GM18868 (cell line): ENCODE measurements around the gene CTAGE4.
"Not testable (repeated sequence)": the region's sequence is repeated elsewhere in the genome, so short reads cannot be mapped to it uniquely, and the experiment has no call there.

Source experiments
- ATAC-seq: cut with Tn5 transposase; IDR thresholded peaks from one replicate; pipeline ENCODE4 v1.9.1; 2021; ENCODE audit warnings: mild to moderate bottlenecking, moderate library complexity; ENCODE audit not compliant: unreplicated experiment

CTAGE4 gene

DNA sequence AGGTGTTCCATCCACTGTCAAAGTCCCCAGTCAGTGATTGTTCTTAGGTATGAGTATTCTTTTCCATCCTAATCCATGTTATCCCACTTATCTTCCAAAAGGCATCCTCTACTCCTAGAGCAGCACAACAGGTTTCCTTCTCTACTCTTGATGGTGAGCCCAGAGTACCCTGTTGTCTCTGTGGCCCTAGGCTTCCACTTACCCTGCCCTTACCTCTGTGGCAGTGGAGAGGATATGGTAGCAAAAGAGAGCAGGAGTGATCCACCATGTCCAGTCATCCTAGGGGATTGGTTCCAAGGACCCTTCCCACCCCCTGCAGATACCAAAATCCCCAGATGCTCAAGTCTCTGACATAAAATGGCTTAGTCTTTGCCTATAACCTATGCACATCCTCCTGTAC lies 33.9 kb downstream of the CTAGE4 start:
- ATAC-seq = not testable (repeated sequence)

DNA sequence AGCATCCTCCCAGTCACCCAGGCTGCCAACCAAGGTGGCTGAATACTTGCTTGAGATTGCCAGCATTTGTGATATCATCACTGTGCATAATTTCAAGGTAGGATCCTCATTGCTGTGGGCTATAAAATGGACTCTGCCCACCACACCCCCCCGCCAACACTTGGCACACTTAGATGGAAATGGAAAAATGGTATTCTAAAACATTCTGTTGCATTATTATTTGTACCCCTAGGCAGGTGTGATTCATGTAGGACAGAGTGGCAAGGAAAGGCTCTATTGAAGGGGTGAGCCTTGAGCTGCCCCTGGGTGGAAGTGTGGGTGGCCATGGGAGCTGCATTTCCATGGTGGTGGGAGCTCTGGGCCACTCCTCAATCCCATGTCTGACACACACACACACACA lies 35.3 kb downstream of the CTAGE4 start:
- not testable (repeated sequence) for ATAC-seq

DNA sequence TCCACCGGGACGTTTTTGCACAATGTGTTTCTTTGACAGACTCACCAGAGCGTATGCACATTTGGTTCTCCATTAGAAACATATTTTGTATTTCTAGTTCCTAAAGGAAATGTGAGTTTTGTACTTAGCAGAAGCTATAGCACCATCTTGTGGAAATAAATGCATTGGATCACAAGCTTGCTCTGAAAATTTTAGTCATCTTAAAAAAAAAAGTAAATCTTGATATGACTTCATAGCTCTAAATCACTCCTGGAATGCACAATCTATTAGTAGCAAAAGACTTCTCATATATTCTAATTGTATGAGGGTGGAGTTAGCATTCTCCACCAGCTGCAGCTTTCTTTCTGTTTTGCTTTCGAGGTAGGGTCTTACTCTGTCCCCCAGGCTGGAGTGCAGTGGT lies 35.9 kb downstream of the CTAGE4 start:
- ATAC-seq = peak; percentile 56

DNA sequence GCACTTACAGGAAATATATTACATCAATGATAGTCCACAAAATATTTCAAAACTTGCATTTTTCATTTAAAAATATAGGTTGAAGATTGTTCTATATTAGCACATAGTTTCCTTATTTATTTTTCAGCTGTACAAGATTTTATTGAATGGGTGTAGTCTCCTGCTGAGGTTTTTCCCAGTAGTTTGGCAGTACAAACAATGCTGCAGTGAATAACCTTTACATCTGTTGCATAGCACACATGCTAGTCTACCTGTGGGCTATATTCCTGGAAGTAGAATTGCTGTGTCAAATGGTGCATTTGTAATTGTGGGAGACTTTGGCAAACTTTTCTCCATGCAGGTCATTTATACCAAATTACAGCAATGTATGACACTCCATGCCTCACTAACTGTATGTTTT lies 37.3 kb downstream of the CTAGE4 start:
- ATAC-seq = not testable (repeated sequence)

DNA sequence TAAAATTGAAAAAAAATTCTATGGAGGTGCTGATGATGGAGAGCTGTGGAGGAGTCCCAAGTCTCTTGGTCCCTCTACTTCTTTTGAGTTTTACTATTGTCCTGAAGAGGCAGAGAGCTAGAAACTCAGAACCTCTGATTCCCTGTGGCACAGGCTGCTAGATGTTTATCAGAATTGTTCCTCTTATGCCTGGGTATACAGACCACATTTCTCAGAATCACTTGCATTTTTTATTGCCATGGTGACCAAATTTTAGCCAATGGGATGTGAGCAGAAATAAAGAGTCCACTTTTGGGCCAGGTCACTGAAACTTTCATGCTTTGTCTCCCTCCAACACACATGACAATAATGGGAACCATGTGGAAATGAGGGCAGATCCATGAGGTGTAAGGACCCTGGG lies 40.4 kb downstream of the CTAGE4 start:
- ATAC-seq = peak; percentile 35

DNA sequence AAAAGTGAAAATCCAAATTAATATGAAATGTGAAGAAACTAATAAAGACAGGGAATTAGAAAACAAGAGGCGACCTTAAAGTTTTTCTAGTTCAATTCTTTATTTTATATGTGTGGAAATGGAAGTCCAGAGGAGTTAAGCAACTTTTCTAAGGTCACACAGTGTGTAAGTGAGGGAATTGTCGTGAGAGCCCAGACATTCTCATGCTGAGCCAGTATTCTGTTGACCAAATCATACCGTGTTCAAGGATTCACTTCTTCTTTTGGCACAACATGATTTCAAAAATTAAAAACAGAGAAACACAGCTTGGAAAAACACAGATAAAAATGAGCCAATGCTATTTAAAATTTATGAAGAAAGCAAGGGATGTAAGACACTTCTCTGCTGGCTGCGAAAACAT lies 43.6 kb downstream of the CTAGE4 start:
- ATAC-seq = not testable (repeated sequence)

DNA sequence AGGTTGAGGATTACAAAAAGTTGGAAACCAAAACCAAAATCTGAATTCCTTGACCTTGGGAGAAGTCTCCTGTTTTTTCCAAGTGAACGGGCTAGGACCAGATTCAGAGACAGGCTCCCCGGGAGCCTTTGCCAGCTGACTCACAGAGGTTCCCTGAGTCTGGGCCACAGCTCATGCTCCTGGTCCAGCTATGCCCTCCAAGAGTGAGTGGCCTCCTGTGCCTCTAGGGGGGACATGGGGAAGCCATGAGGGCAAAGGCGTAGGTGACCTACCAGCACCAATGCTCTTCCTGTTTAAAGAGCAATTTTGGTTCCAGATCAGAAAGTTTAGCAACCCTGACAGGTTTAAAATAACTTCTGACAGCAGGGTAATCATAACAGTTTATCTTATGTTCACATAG lies 45.5 kb downstream of the CTAGE4 start:
- ATAC-seq = not testable (repeated sequence)

DNA sequence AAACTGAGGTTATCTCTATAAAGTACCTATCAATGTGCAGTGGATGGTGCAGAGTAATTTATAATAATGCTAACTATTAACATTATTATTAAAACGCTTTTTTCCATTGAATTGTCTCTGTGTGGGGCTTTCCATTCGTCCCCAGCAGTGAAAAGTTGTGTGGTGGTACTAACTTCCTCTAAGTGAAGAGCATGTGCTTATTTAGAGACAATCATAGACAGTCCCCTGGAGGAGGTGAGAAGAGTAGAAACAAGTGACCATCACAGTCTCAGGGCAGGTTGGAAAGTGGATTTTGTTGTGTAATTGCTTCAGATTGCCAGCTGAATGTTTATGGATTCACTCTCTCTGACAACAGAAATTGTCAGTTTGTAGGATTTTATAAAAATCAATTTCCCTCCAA lies 47.8 kb downstream of the CTAGE4 start:
- ATAC-seq = not testable (repeated sequence)

DNA sequence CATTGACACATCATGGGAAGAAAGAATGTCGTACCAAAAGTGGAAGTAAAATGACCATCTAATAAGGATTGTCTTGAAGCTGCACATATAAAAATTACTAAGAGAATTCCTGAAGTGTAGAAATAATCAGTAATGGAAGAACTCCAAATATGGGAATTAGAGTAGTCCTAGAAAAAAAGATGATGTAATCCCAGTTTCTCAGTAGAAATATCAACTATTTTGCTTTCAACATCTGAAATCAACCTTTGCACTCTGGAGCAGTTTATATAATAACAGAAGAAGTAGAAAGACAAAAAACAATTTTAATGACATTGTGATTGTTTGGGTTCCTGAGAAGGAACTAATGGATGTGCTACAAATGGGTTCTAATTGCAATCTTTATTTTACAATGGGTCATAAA lies 49.8 kb downstream of the CTAGE4 start:
- not testable (repeated sequence) for ATAC-seq
